ENCODE measurements around the gene OR52N2.

OR52N2 gene

GRCh38 chr11:5808500-5809121 lies at the start of gene OR52N2:
OR52N2 (plus strand) TSS chr11:5808924; CDS start chr11:5820336, 11,412 bp downstream.
- peak; percentile 84 for DNase-seq (ENCODE audit: low spot score)

- no peak for DNase-seq (ENCODE audit: low spot score)
These were observed 41.7 kb upstream of the OR52N2 start for GRCh38 chr11:5767056-5767455.

GRCh38 chr11:5783255-5783654 lies 25.5 kb upstream of the OR52N2 start, which contains the start of gene OR52N5:
OR52N5 (minus strand) TSS chr11:5783355; CDS start chr11:5778634, 4,721 bp downstream.
- DNase-seq (ENCODE audit: low spot score), result no peak

- no peak for DNase-seq (ENCODE audit: low spot score)
These were observed 17.6 kb upstream of the OR52N2 start, which contains the start of gene OR52N1 for GRCh38 chr11:5791165-5791564. OR52N1 (minus strand) TSS chr11:5791265; CDS start chr11:5788816, 2,449 bp downstream.

GRCh38 chr11:5796541-5796940 lies 12.2 kb upstream of the OR52N2 start:
- no peak for DNase-seq (ENCODE audit: low spot score)

- no peak for DNase-seq (ENCODE audit: low spot score)
These were observed 4.7 kb upstream of the OR52N2 start for GRCh38 chr11:5803982-5804381.

- DNase-seq (ENCODE audit: low spot score), result no peak
These were observed 1.1 kb upstream of the OR52N2 start for GRCh38 chr11:5807580-5807979.

GRCh38 chr11:5809122-5809519 lies 397 bp downstream of the OR52N2 start:
- no peak for DNase-seq (ENCODE audit: low spot score)

- no peak for DNase-seq (ENCODE audit: low spot score)
These were observed 1.4 kb downstream of the OR52N2 start for GRCh38 chr11:5809905-5810795.

- DNase-seq (ENCODE audit: low spot score), result no peak
These were observed 6.8 kb downstream of the OR52N2 start for GRCh38 chr11:5815534-5815933.

- no peak for DNase-seq (ENCODE audit: low spot score)
These were observed 9.6 kb downstream of the OR52N2 start for GRCh38 chr11:5818245-5818886.

GRCh38 chr11:5831196-5831829 lies 22.6 kb downstream of the OR52N2 start:
- no peak for DNase-seq (ENCODE audit: low spot score)

GRCh38 chr11:5833446-5833845 lies 24.7 kb downstream of the OR52N2 start:
- DNase-seq (ENCODE audit: low spot score), result no peak

- DNase-seq (ENCODE audit: low spot score), result no peak
These were observed 29.0 kb downstream of the OR52N2 start for GRCh38 chr11:5837695-5838094.

GRCh38 chr11:5841797-5842196 lies 33.1 kb downstream of the OR52N2 start, which contains the start of gene OR52E6:
OR52E6 (minus strand) TSS chr11:5841897; CDS start chr11:5841897, 0 bp downstream.
- DNase-seq (ENCODE audit: low spot score), result no peak

- no peak for DNase-seq (ENCODE audit: low spot score)
These were observed 38.0 kb downstream of the OR52N2 start for GRCh38 chr11:5846701-5847100.

- no peak for DNase-seq (ENCODE audit: low spot score)
These were observed 39.0 kb downstream of the OR52N2 start for GRCh38 chr11:5847711-5848110.

- no peak for DNase-seq (ENCODE audit: low spot score)
These were observed 42.3 kb downstream of the OR52N2 start for GRCh38 chr11:5851002-5851401.

GRCh38 chr11:5857590-5857989 lies 48.9 kb downstream of the OR52N2 start, which contains the start of gene OR52E8:
OR52E8 (minus strand) TSS chr11:5857690; CDS start chr11:5857690, 0 bp downstream.
- no peak for DNase-seq (ENCODE audit: low spot score)

GRCh38 chr11:5865826-5866225 lies 57.1 kb downstream of the OR52N2 start:
- no peak for DNase-seq (ENCODE audit: low spot score)

Data from pons (tissue), 1 donor.